Measurements from ENCODE around the gene PNKD.

The PNKD gene

DNA sequence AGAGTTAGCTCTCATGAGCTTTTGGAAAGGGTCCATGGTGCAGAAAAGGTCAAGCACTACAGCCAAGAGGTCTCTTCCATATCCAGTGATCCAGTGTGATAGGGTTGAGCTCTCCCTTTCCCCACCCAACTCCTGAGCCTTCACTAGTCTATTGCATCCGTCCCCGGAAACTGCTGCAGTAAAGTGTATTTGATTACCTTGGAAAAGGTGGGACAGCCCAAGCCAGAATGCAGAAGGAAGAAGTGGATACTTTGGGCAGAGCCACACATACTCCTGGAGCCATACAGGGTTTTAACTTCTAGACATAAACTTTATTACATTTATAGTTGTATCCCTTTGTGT, 3.6 kb downstream of the PNKD start:
- no peak for DNase-seq

DNA sequence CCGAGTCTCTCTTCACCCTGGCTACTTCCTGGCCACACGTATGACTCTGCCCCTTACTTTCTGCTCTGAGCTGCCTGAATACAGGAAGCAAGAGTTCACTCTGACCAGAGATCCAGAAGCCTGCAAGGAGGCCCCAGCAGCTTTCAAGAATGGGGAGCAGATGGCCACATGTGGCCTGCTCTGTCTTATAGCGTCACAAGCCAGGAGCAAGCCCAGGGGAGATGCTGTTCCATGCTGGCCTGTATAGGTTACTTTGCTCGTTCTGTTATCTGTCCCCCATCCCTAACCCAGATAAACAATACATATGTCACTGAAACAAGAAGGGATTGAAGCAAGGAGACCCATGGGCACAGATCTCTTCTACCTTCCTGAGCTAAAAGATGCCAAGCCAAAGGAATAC, 4.3 kb downstream of the PNKD start:
- no peak for DNase-seq

DNA sequence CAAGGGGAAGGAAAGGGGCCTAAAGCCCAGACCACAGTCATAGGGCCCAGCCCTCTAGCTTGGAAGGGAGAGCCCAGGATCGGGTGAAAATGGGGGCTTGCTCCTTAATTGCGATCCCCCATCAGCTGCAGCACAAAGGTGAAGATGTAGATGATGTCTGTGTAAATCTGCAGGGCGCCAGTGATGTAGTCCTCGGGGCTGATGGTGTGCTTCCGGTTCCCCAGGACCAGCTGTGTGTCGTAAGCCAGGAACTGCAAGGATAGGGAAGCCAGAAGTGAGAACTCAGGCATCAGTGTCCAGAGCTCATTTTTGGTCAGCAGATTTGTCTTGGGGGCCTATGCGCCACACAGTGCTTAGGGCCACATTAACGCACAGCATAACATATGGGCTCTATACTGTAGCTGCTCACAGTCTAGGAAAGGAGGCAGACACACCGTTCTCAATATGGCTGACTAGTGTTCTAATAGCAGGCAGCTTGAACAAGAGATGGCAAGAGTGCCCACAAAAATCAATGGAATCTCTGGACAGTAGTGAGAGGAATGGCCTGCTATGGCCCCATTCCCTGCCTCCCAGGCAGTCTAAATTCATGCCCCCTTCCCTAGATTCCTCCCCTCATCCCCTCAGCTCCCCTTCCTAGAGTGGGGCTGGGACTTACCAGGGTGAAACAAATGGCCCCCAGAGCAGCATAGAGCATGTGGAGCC, 5.2 kb downstream of the PNKD start:
- no peak for DNase-seq

DNA sequence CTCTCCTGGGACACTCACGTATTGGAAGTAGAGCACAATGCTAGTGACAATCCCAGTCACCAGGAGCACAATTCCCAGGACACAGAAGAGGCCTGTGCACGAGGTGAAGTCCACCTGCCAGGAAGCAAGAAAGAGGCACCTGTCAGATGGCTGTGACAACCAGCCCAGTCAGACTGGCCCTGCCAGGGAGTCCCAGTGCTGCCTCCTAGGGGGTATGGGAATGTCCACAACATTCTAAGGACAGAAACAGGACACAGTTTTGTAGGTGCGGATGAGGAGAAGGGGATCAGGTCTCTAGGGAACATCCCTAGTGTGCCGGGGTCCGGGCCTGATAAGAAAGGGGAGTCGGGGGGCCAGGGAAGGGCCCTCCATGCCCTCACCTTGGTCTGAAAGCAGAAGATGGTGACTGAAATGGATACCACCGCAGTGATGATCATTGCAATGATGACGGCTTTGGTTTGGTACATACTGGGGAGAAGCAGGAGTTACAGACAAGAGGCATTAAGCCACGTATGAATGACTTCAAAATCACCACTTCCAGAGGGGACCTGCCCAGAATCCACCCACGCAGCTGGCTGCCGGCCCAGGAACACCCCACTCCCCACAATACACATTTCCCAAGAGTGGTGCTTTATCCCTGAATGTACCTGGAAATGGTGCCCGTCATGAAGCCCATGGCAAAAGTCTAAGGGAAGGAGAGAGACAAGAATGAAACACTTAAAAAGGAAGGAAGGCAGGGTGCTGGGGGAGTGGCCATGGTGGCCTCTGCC, 6.9 kb downstream of the PNKD start:
- DNase-seq: no peak

DNA sequence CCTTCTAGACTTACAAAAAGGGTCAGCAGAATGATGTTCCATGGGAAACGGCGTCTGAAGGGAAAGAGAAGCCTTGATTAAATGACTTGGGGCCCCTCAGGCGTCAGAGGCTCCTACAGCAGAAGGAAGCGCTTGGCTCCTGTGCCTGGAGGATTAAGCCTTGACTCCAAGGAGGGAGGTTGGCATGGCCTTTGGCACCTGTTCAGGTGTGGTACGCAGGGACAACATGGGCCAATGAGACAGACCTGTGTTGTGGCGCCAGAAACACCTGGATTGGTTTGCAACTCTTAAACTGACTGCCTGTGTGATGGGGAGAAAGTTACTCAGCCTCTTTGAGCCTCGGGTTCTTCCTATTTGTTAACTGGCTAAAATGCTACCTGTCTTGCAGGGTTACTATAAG, 7.6 kb downstream of the PNKD start:
- no peak for DNase-seq

DNA sequence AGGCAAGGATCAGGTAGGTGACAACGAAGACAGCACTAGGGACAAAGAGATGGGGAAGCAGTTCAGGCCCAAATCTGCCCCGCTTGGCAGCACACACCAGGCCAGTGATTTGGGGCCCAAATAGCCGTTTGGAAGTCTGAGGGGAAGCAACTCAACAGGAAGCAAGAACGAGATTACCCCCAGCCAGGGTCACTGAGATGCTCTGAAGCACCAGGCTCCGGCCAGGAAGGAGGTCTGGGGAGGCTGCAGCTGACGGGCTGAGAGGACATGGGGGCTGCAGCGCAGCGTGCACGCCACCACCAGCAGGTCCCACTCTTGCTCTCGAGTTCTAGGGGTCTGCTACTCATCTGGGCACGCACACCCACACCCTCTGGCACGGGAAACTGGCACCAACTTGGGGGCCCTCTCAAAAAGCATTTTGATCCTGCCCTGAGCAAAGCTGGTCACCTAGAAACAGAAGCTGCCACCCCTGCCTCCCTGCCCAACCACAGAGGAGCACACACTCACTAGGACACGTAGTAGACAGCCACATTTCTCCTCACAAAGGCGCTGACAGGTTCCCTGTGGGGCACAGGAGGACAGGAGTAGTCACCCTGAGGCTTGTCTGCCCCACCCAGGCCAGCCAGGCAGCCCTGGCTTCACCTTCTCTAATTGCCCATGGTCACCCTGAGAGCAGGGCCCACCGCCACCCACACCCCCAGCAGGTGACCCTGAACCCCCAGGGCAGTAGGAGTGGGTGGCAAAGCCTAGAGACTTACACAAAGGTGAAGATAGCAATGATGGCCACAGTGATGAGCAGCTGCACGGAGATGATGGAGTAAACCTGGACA, 8.4 kb downstream of the PNKD start:
- DNase-seq: no peak

DNA sequence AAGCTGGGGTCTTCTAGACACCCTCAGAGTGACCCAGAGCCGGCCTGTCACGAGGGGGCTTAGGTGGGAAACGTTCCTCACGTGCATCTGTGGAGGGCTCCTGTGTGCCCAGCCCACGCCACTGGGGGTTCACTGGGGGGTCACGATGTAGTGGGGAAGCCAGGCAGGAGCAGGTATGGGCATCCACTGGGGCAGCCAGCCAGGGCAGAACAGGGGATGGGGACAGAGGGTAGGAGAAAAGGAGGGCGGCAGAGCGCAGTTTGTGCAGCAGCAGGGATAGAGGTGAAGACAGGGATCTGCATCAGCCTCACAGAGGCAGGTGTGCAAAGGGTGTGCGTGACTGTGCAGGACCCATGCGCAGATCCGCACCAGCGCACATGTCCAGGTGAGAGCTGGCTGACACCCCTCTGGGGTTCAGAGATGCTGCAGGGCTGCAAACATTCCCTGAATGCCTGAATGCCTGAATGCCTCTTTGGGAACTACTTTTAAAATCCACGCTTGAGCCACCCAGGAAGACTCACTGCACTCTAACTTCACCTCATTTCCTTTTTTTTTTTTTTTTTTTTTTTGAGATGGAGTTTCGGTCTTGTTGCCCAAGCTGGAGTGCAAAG, 10.0 kb downstream of the PNKD start:
- no peak for DNase-seq

DNA sequence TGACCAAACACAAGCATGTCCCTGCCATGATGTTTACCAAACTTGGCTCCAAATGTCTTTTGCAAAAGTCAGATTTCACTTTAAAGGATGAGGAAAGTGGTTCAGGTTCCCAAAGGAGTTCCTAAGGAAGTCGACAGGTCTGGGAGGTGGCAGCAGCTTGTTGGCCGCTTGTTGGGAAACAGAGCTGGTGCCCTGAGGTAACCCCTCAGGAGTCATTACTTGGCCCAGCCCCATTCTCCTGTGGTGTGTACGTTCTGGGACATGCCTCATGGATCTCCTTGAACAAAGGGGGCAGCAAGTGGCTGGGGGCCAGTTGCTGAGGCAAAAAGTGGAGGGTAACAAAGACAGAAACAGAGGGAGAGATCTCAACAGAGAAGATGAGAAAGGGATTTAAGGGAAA, 11.1 kb downstream of the PNKD start:
- DNase-seq: no peak

DNA sequence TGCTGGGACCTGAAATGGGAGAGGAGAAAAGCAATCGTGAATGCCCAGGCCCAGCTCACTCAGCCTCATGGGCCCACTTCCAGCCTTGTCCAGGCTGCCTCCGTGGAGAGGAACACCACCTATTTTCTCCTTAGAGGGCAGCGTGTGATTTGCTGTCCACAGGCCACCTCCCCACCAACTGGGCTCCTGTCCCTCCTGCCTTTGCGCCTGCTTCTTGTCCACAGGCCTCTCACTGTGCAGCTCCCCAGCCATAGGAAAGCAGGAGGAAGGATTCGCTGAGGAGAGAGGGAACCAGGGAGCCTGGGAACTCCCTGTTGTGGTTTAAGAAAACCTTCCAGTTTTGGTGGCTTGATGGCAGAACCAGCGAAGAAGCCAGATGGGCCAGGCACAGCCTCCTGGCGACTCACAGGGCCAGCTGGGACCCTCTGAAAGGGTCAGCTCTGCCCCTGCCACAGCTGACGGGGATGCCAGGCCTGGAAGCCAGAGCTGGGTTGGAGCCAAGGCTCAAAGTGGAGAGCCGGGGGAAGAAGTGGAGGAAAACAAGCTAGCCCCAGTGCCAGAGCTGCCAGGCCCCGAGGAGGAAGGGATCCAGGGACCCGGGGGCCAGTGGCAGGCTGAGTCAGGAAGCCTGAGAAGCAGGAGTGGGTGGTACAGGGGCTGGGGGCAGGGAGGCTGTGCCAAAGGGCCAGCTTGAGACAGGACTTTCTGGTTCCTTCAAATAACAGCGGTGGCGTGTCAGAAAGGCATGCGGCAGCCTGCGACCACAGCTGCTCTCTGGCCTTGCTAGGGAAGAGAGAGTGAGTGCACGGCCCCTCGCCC, 12.1 kb downstream of the PNKD start:
- no peak for DNase-seq

DNA sequence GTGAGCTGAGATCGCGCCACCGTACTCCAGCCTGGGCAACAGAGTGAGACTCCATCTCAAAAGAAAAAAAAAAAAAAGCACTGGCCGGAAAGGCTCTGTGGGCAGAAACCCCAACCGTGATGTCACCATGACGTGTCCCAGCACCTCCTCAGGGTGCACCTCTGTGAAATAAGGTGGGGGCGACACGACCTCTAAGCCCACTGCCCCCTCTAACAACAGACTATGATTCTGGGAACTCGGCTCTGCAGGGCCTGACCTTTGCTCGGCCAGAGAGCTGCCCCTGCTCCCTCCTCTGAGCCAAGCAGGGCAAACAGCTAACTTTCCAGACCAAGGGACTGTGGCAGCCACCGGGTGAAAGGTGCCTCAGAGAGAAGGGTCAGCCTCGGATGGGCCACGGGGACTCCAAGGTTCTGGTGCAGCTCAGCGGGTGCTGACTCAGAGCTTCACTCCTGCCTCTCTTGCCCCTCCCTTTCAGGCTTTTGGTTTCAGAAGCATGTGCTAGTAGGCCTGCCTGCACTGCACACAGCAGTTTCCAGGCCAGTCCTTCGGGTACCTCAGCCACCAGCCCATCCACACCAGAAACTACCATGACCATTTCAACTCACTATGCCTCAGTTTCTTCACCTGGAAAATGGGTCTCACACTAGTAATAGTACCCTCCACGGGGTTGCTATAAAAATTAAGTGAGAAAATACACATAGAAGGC, 13.9 kb downstream of the PNKD start:
- no peak for DNase-seq

DNA sequence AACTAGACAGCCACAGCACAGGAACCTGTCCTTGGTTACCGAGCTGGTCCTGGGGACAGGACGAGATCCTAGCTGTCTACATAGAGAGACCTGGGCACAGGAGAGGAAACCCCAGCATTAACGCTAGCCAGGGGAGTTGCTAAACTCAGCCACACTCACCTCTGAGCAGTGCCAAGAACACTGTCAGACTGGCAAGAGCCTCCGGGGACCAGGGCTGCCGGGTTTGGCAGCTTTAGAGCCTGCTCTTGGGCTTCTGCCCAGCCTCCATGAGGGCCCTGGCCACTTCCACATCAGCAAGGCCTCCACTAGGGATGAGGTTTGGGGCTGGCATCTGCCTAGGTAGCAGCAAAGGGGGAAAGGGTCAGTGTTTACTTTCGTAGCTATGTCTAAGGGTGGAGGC, 15.3 kb downstream of the PNKD start:
- DNase-seq: no peak

DNA sequence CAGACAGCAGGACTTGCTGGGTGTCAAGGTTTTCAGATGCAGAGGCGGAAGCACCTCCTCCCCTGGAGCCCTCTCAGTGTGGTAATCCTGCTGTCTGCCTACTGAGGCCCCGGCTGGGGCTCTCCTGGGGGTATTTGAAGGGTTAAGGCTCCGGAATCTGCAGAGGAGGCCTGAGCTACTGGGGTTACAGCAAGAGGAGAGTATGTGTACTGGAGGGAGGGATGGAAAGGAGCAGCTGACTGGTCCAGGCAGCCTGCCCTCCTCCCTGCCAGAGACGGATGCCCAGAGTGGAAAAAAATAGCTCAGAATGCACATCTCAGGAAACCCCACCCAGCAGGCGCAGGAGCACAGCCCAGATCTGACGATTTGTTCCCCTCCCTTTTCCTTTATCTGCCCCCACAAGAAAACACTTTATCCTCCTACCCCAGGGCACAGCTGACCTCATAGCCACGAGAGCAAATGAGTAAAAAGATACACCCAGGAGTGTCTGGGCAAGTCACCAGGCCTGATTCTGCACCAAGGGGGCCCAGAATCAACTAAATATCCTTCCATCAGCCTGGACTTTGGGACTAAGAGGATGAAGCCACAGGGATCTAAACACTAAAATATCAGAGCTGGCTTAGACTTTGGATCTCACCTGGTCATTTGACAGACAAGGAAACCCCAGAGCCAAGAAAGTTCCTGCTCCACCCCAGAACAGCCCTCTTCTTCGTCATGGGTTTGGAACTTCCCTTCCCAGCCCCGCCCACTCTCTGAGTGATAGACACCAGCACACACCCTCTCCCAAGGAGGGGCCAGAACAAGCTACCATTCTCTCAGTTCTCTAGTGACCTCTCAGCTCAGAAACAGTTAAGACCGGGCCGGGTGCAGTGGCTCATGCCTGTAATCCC, 16.5 kb downstream of the PNKD start:
- no peak for DNase-seq

DNA sequence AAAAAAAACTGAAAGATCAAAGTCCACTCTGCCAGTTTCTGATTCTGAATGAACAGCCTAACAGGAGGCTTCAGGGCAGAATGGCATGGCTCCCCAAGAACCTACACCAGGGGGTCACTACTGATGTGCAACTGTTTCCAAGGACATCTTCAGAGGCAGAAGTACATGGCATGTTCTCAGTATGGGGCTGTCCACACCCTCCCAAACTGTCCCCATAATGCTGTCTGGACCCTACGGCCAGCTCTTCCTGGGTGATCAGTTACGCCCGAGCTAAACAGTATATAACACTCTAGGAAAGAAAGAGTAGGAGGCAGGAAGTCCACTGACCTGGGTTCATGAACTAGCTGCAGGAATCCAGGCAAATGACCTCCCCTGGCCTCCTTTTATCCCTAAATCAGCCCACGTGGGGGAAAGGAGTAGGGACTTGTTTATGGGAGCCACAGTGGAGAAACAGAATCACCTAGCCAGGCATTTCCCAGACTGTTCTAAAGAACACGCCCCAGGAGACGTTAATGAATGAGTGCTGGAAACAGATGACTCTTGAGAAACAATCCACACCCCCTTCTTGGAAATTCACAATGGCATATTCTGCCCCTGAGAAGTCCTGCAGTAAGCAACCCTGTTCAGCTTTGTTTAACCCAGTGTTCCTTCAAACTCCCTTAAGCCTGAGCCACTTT, 19.5 kb downstream of the PNKD start:
- no peak for DNase-seq

DNA sequence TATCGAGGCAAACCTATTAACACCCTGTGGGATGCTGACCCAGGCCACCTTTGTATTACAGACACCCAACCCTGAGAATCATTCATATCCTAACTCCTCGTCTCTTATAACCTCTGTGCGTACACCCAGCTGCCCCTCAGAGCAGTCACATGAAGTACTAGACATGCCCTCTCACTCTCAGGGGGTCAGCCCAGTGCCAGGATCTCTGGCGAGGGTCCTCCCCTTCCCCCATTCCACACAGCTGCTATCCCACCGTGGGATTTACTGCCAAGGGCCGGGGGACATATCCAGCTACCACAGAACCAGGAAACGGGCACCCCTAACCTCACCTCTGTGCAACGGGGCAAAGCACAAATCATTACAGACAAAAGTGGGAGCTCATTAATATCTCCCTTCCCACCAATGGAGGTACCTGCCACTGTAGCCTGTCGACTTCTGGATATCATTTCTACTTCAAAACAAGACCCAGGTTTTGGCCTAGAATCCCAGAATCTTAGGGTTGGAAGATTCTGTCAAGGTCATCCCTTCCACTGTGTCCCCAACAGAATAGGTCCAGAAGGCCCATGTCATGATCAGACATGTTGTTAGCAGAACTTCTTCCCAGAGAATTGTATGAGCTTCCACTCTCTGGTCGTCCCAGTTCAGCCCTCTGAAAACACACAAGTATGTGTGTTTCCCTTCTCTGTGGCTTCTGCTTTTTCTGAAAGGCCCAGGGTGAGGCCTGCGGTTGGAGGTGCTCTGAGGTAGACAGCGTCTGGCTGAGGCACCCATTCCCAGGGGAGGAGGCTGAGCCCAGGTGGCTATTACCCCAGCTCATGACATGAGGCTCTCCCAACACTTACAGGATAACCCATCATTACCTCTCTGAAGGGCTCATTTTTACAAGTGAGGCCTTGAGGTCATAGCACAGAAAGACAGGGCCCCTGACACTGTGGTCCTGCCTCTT, 20.3 kb downstream of the PNKD start:
- DNase-seq: no peak

DNA sequence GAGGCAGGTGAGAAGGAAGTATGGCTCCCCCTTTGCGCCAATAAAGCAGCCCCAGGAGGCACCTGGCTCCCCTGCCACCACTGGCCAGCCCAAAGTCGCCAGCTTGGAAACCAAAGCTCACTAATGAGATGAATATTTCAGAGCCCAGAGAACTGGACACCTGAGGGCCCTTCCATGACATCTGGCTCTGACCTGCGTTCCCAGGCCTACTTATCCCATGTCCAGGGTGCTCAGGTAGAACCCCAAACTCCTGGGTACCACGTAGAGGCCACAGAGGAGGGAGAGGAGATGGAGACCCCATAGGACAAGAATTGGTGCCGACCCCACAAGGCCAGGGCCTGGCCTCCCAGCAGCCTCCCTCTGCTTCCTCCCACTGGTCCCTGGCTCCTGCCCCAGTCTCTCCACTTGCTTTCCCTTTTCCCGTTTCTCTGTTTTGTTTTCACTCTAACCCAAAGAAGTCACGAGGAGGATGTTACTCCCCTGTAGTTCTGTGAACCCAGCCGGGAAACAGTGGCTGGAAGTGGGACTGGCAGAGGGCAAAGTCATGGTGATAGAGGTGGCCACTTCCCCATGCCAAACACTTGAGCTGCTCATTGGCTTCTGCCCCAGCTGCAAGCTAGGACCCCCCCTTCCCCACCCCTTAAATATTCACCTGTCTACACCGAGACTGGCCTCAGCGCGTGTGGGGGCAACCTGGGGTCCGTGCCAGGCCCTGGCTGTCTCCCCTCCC, 21.2 kb downstream of the PNKD start:
- DNase-seq: no peak

DNA sequence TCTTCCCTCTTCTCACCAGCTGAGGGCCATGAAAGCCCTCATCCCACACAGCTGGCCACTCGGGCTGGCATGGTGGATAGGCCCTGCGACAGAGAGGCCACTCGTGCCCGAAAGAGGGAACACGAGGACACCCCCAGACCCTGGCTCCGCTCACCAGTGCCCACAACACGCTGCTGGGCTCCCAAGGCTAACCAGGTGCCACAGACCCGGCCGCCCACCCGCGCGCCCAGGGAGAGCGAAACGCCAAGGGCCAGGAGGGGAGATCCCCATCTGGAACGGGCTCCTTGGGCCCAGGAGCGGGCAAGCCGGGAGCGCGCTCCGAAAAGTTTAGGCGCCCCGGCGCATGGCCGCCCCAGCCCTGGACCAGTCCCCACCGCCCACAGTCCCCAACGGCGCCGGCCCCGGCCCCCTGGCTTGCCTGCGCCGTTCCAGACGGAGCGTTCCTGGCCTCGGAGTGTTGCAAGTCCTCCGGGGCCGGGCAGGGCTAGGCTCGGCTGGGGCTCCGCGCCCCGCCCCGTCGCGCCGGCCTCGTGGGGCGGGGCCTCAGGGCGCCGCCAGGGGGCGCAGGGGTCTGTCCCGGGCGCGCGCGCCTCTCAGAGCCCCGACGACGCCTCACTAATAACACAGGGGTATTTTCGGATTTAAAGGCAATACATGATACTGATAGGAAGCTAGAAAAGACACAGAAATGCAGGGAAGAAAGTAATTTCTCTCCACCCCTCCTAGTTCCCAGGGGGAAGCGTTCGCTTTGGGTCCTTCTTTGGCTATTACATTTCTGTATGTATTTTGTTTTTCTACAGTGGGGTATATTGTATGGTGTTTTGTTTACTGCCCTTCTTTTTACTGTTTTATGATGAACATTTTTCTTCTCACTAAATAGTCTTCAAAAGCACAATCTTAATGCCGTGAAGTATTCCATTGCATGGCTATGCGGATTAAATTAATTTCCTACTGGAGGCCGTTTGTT, 22.0 kb downstream of the PNKD start, which contains the start of gene TMBIM1:
Gene TMBIM1, minus strand, starts transcription at position 456 of the 967 bp plus-strand sequence. CDS start 10,362 bp downstream, outside the sequence.
- peak; percentile 22 for DNase-seq

All from NCI-H526 treated with DMSO at 0.1 percent for 48 hours (cell line).